ENCODE results near the gene FURIN. TPM values are rescaled to one million over a fixed set of nuclear protein-coding genes. Genes with fewer than 3 reads are reported as not detected.

FURIN gene
- total and polyA plus RNA-seq, 2 donors = 11.5 to 36.7 TPM

GRCh38 chr15:90887037-90887481 is 18.7 kb downstream of the FURIN start:
- H3K4me1 ChIP-seq (ENCODE audit: control insufficient read depth in 2 of 2, insufficient read depth in 2 of 2, low read length in 2 of 2) = peaks cover 0 to 38% of the 10 kb centered on the region in 2 donors
- H3K27me3 ChIP-seq (ENCODE audit: control insufficient read depth in 2 of 2, insufficient read depth in 1 of 2, low read length in 1 of 2) = peaks cover 7 to 29% of the 10 kb centered on the region in 2 donors
- no peak overlapping the region for H3K4me3 ChIP-seq (ENCODE audit: low read length in 2 of 2)
- peaks cover 0 to 3% of the 10 kb centered on the region in 2 donors for H3K36me3 ChIP-seq (ENCODE audit: control insufficient read depth in 2 of 2, insufficient read depth in 2 of 2, low read length in 1 of 2)
- H3K9me3 ChIP-seq (ENCODE audit: control insufficient read depth in 2 of 2, insufficient read depth in 1 of 2, low read length in 1 of 2) = peaks cover 0 to 6% of the 10 kb centered on the region in 2 donors
- no peak overlapping the region for H3K27ac ChIP-seq (ENCODE audit: low read depth in 1 of 2, low read length in 1 of 2)
- WGBS = 94% methylated on average over 13 of the region's 13 CpGs
- DNase-seq (ENCODE audit: low read depth in 6 of 9, low spot score in 9 of 9) = no peak

GRCh38 chr15:90889313-90889730 is 20.9 kb downstream of the FURIN start:
- 54% methylated on average over 18 of the region's 18 CpGs for WGBS
- H3K4me1 ChIP-seq (ENCODE audit: control insufficient read depth in 2 of 2, insufficient read depth in 2 of 2, low read length in 2 of 2) = peaks cover 0 to 29% of the 10 kb centered on the region in 2 donors
- H3K27ac ChIP-seq (ENCODE audit: low read depth in 1 of 2, low read length in 1 of 2) = no peak overlapping the region
- peaks cover 7 to 16% of the 10 kb centered on the region in 2 donors for H3K27me3 ChIP-seq (ENCODE audit: control insufficient read depth in 2 of 2, insufficient read depth in 1 of 2, low read length in 1 of 2)
- DNase-seq (ENCODE audit: low read depth in 6 of 9, low spot score in 9 of 9) = peak in 3 of 9 donors; percentile 37 to 69 (median 40)
- H3K4me3 ChIP-seq (ENCODE audit: low read length in 2 of 2) = no peak overlapping the region
- H3K36me3 ChIP-seq (ENCODE audit: control insufficient read depth in 2 of 2, insufficient read depth in 2 of 2, low read length in 1 of 2) = no peaks in the 10 kb centered on the region
- peaks cover 0 to 10% of the 10 kb centered on the region in 2 donors for H3K9me3 ChIP-seq (ENCODE audit: control insufficient read depth in 2 of 2, insufficient read depth in 1 of 2, low read length in 1 of 2)

- no peaks in the 10 kb centered on the region for H3K36me3 ChIP-seq (ENCODE audit: control insufficient read depth in 2 of 2, insufficient read depth in 2 of 2, low read length in 1 of 2)
- 86% methylated on average over 31 of the region's 31 CpGs for WGBS
- peaks cover 0 to 27% of the 10 kb centered on the region in 2 donors for H3K4me1 ChIP-seq (ENCODE audit: control insufficient read depth in 2 of 2, insufficient read depth in 2 of 2, low read length in 2 of 2)
- peaks cover 0 to 10% of the 10 kb centered on the region in 2 donors for H3K9me3 ChIP-seq (ENCODE audit: control insufficient read depth in 2 of 2, insufficient read depth in 1 of 2, low read length in 1 of 2)
- no peak overlapping the region for H3K4me3 ChIP-seq (ENCODE audit: low read length in 2 of 2)
- peaks cover 4 to 10% of the 10 kb centered on the region in 2 donors for H3K27me3 ChIP-seq (ENCODE audit: control insufficient read depth in 2 of 2, insufficient read depth in 1 of 2, low read length in 1 of 2)
- no peak for DNase-seq (ENCODE audit: low read depth in 6 of 9, low spot score in 9 of 9)
- no peak overlapping the region for H3K27ac ChIP-seq (ENCODE audit: low read depth in 1 of 2, low read length in 1 of 2)
These were observed 21.5 kb downstream of the FURIN start for GRCh38 chr15:90889736-90890456.

GRCh38 chr15:90890839-90891238 is 22.5 kb downstream of the FURIN start:
- H3K4me1 ChIP-seq (ENCODE audit: control insufficient read depth in 2 of 2, insufficient read depth in 2 of 2, low read length in 2 of 2) = peaks cover 0 to 18% of the 10 kb centered on the region in 2 donors
- H3K4me3 ChIP-seq (ENCODE audit: low read length in 2 of 2) = no peak overlapping the region
- DNase-seq (ENCODE audit: low read depth in 6 of 9, low spot score in 9 of 9) = no peak
- 99% methylated on average over 12 of the region's 12 CpGs for WGBS
- H3K27me3 ChIP-seq (ENCODE audit: control insufficient read depth in 2 of 2, insufficient read depth in 1 of 2, low read length in 1 of 2) = peaks cover 0 to 1% of the 10 kb centered on the region in 2 donors
- peaks cover 0 to 4% of the 10 kb centered on the region in 2 donors for H3K9me3 ChIP-seq (ENCODE audit: control insufficient read depth in 2 of 2, insufficient read depth in 1 of 2, low read length in 1 of 2)
- no peak overlapping the region for H3K27ac ChIP-seq (ENCODE audit: low read depth in 1 of 2, low read length in 1 of 2)
- H3K36me3 ChIP-seq (ENCODE audit: control insufficient read depth in 2 of 2, insufficient read depth in 2 of 2, low read length in 1 of 2) = no peaks in the 10 kb centered on the region

- no peak overlapping the region for H3K4me3 ChIP-seq (ENCODE audit: low read length in 2 of 2)
- peaks cover 0 to 16% of the 10 kb centered on the region in 2 donors for H3K4me1 ChIP-seq (ENCODE audit: control insufficient read depth in 2 of 2, insufficient read depth in 2 of 2, low read length in 2 of 2)
- 98% methylated on average over 8 of the region's 8 CpGs for WGBS
- H3K27me3 ChIP-seq (ENCODE audit: control insufficient read depth in 2 of 2, insufficient read depth in 1 of 2, low read length in 1 of 2) = no peaks in the 10 kb centered on the region
- H3K9me3 ChIP-seq (ENCODE audit: control insufficient read depth in 2 of 2, insufficient read depth in 1 of 2, low read length in 1 of 2) = peaks cover 0 to 4% of the 10 kb centered on the region in 2 donors
- H3K27ac ChIP-seq (ENCODE audit: low read depth in 1 of 2, low read length in 1 of 2) = no peak overlapping the region
- no peaks in the 10 kb centered on the region for H3K36me3 ChIP-seq (ENCODE audit: control insufficient read depth in 2 of 2, insufficient read depth in 2 of 2, low read length in 1 of 2)
- no peak for DNase-seq (ENCODE audit: low read depth in 6 of 9, low spot score in 9 of 9)
These were observed 23.1 kb downstream of the FURIN start for GRCh38 chr15:90891346-90891949.

GRCh38 chr15:90892023-90892422 is 23.6 kb downstream of the FURIN start:
- Histone ChIP-seq H3K9me3 (ENCODE audit: control insufficient read depth in 2 of 2, insufficient read depth in 1 of 2, low read length in 1 of 2) (peaks cover 0 to 4% of the 10 kb centered on the region in 2 donors), H3K4me3 (ENCODE audit: low read length in 2 of 2) (no peak overlapping the region), H3K27ac (ENCODE audit: low read depth in 1 of 2, low read length in 1 of 2) (no peak overlapping the region), H3K27me3 (ENCODE audit: control insufficient read depth in 2 of 2, insufficient read depth in 1 of 2, low read length in 1 of 2) (no peaks in the 10 kb centered on the region), H3K4me1 (ENCODE audit: control insufficient read depth in 2 of 2, insufficient read depth in 2 of 2, low read length in 2 of 2) (peaks cover 0 to 16% of the 10 kb centered on the region in 2 donors), H3K36me3 (ENCODE audit: control insufficient read depth in 2 of 2, insufficient read depth in 2 of 2, low read length in 1 of 2) (no peaks in the 10 kb centered on the region)
- WGBS = 97% methylated on average over 11 of the region's 11 CpGs
- no peak for DNase-seq (ENCODE audit: low read depth in 6 of 9, low spot score in 9 of 9)

- DNase-seq (ENCODE audit: low read depth in 6 of 9, low spot score in 9 of 9) = no peak
- no peaks in the 10 kb centered on the region for H3K27me3 ChIP-seq (ENCODE audit: control insufficient read depth in 2 of 2, insufficient read depth in 1 of 2, low read length in 1 of 2)
- no peak overlapping the region for H3K4me3 ChIP-seq (ENCODE audit: low read length in 2 of 2)
- H3K9me3 ChIP-seq (ENCODE audit: control insufficient read depth in 2 of 2, insufficient read depth in 1 of 2, low read length in 1 of 2) = peaks cover 0 to 4% of the 10 kb centered on the region in 2 donors
- peaks cover 0 to 16% of the 10 kb centered on the region in 2 donors for H3K4me1 ChIP-seq (ENCODE audit: control insufficient read depth in 2 of 2, insufficient read depth in 2 of 2, low read length in 2 of 2)
- no peaks in the 10 kb centered on the region for H3K36me3 ChIP-seq (ENCODE audit: control insufficient read depth in 2 of 2, insufficient read depth in 2 of 2, low read length in 1 of 2)
- 98% methylated on average over 29 of the region's 29 CpGs for WGBS
- no peak overlapping the region for H3K27ac ChIP-seq (ENCODE audit: low read depth in 1 of 2, low read length in 1 of 2)
These were observed 24.2 kb downstream of the FURIN start for GRCh38 chr15:90892498-90893174.

- Histone ChIP-seq H3K27ac (ENCODE audit: low read depth in 1 of 2, low read length in 1 of 2) (no peak overlapping the region), H3K9me3 (ENCODE audit: control insufficient read depth in 2 of 2, insufficient read depth in 1 of 2, low read length in 1 of 2) (peaks cover 0 to 4% of the 10 kb centered on the region in 2 donors), H3K4me3 (ENCODE audit: low read length in 2 of 2) (no peak overlapping the region), H3K36me3 (ENCODE audit: control insufficient read depth in 2 of 2, insufficient read depth in 2 of 2, low read length in 1 of 2) (no peaks in the 10 kb centered on the region), H3K27me3 (ENCODE audit: control insufficient read depth in 2 of 2, insufficient read depth in 1 of 2, low read length in 1 of 2) (no peaks in the 10 kb centered on the region), H3K4me1 (ENCODE audit: control insufficient read depth in 2 of 2, insufficient read depth in 2 of 2, low read length in 2 of 2) (peaks cover 0 to 16% of the 10 kb centered on the region in 2 donors)
- DNase-seq (ENCODE audit: low read depth in 6 of 9, low spot score in 9 of 9) = no peak
- WGBS = 96% methylated on average over 33 of the region's 33 CpGs
These were observed 25.0 kb downstream of the FURIN start for GRCh38 chr15:90893175-90894090.
